Measurements from ENCODE around the gene PTPRE. TPM values are rescaled to one million over a fixed set of nuclear protein-coding genes. Genes with fewer than 3 reads are reported as not detected.

Gene PTPRE, protein sequence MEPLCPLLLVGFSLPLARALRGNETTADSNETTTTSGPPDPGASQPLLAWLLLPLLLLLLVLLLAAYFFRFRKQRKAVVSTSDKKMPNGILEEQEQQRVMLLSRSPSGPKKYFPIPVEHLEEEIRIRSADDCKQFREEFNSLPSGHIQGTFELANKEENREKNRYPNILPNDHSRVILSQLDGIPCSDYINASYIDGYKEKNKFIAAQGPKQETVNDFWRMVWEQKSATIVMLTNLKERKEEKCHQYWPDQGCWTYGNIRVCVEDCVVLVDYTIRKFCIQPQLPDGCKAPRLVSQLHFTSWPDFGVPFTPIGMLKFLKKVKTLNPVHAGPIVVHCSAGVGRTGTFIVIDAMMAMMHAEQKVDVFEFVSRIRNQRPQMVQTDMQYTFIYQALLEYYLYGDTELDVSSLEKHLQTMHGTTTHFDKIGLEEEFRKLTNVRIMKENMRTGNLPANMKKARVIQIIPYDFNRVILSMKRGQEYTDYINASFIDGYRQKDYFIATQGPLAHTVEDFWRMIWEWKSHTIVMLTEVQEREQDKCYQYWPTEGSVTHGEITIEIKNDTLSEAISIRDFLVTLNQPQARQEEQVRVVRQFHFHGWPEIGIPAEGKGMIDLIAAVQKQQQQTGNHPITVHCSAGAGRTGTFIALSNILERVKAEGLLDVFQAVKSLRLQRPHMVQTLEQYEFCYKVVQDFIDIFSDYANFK
- total RNA-seq = 63.3 and 67.2 TPM in 2 replicates

DNA sequence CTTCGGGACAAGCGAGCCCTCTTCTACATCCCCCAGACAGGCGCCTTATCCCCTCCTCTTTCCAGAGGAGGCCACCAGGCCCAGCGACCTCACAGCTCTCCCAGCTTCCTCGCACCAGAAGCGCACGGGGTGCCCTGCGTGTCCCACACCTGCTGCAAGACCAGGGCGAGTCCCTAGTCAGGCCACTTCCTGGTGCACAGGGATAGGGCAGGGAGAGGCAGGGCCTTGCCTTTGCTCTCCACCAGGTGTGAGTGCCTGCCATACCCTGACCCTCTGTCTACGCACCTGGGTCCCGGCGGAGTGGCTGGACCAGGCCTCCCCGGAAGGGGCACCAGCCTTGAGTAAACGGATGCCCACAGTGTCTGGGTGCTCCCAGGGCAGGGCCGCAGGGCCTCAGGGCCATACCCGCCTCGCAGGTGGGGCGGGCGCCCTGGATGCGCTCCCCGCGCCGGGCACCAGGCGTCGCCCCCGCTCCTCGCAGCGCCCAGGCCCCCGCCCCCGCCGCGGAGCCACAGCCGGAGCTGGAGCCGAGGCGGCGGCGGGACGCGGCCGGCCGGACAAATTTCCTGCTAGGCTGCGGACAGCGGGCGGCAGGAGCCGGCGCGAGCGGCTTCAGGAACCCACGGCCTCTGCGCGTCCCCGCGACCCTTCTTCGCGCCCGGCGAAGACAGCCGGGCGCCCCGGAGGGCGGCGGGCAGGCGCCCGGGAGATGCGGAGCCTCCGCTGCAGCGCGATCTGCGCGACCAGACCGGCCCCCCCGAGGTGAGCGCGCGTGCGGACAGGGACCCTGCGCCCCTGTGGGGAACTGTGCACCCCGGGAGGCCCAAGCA lies at the start of gene PTPRE:
Gene PTPRE (plus strand): TSS at position 556 of the 830 bp plus-strand sequence. CDS start 133,779 bp downstream, outside the sequence.

DNA sequence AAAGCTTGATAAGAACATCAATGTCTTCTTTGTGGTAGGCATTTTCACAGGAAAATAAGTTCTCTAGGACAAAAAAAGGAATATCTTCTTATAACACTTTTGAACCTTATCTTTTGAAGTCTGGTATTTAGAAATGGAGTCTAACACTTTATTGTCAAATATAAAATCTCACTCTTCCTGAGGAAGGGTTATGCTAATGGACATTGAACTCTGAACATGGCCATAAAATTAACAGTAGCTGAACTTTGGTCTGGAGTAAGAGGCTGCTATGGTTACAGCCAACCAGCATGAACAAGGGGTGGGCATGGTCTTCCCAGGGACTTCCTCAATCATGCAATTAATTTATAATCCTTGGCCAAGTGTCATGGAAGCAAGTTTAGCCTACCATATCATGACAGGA lies 14.2 kb upstream of the PTPRE start, which contains the start of gene CLRN3:
Gene CLRN3 (minus strand): TSS at position 199 of the 400 bp plus-strand sequence. CDS start 157 bp downstream, at position 42.

DNA sequence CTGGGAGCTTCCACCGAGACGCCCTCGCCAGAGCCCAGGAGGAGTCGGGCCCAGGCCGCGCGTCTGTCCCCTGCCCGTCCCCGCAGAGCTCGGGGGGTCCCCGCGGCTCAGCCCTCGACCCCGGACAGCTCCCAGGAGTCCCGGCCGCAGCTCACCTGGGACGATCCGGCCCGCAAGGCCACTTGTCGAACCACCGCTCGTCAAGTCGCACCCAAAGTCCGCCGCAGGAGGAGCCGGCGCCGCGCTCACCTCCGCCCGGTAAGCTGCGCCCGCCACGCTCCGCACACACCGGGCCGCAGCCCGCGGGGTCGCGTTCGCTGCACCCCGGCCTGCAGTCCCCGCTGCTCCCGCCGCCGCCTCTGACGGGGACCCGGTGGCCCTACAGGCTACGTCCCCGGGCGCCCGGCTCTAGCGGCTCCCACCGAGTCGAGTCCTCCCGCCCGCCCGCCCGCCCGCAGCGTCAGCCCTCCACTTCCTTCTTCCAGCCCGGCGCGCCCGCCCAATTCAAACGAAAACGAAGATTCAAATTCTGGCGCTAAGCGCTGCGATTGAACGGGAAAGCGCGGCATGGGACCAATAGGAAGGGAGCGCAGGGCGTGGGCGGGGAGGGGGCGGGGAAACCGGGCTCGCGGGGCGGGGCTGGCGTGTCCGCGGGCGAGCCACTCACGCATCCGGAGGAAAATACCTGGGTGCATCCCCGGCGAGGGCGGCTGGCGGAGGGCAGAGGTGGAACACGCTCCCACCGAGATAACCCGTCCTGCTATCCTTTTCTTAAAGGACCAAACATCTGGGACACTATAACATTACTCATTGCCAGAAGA lies 219.3 kb downstream of the PTPRE start, which contains the start of gene MKI67:
Gene MKI67 (minus strand): TSS at position 480 of the 821 bp plus-strand sequence. CDS start 756 bp downstream, outside the sequence.

Other genes starting within 250 kb of the PTPRE start
- not detected in 2 replicates for gene FOXI2, start 169.9 kb upstream of the PTPRE start, total RNA-seq
- gene CLRN3, start 14.2 kb upstream of the PTPRE start, total RNA-seq = not detected in 2 replicates
- 63.0 and 98.2 TPM in 2 replicates for gene MKI67, start 219.3 kb downstream of the PTPRE start, total RNA-seq

All from thoracic aorta endothelial cell (primary cell).